HepG2 (cell line): ENCODE data around the gene AHNAK. TPM values are rescaled to one million over a fixed set of nuclear protein-coding genes. Genes with fewer than 3 reads are reported as not detected.

Source experiments
- ARNT ChIP-seq: fragments of 450-650 bp; IDR thresholded peaks from 2 replicates; pipeline ENCODE4 v1.6.1; 2017
- GMEB1 ChIP-seq: sonication (generic); formaldehyde crosslinking; IDR thresholded peaks from 2 replicates; pipeline ENCODE4 v1.5.1; 2020; ENCODE audit warnings: missing genetic modification reagents, mild to moderate bottlenecking, borderline replicate concordance
- PHF5A ChIP-seq: IDR thresholded peaks from one replicate; pipeline ENCODE4 v1.6.1; 2018; ENCODE audit warnings: low read depth, missing genetic modification reagents; ENCODE audit not compliant: unreplicated experiment
- POLR2AphosphoS2 ChIP-seq: IDR thresholded peaks from 2 replicates; pipeline ENCODE4 v1.6.1; 2011; ENCODE audit warnings: low read depth, low read length, improper control_type of control experiment
- RNF2 ChIP-seq: fragments of 450-650 bp; conservative IDR thresholded peaks from 2 replicates; pipeline ENCODE4 v1.6.1; 2016; ENCODE audit warnings: low read depth
- SMARCE1 ChIP-seq: fragments of 450-650 bp; IDR thresholded peaks from 2 replicates; pipeline ENCODE4 v1.6.1; 2017; ENCODE audit warnings: borderline replicate concordance
- TOPORS ChIP-seq: sonication (generic); formaldehyde crosslinking; IDR thresholded peaks from 2 replicates; pipeline ENCODE4 v1.8.0; 2023; ENCODE audit warnings: mild to moderate bottlenecking, missing genetic modification reagents
- YEATS4 ChIP-seq: sonication (generic); formaldehyde crosslinking; IDR thresholded peaks from 2 replicates; pipeline ENCODE4 v1.4.0; 2020; ENCODE audit warnings: missing genetic modification reagents, borderline replicate concordance
- ZBTB43 ChIP-seq: sonication (generic); formaldehyde crosslinking; conservative IDR thresholded peaks from 2 replicates; pipeline ENCODE4 v1.4.0; 2020; ENCODE audit warnings: missing genetic modification reagents
- ZNF317 ChIP-seq: sonication (generic); formaldehyde crosslinking; IDR thresholded peaks from 2 replicates; pipeline ENCODE4 v1.5.0; 2020; ENCODE audit warnings: mild to moderate bottlenecking, missing genetic modification reagents
- ZNF318 ChIP-seq: sonication (generic); formaldehyde crosslinking; IDR thresholded peaks from 2 replicates; pipeline ENCODE4 v1.4.0; 2020; ENCODE audit warnings: mild to moderate bottlenecking, missing genetic modification reagents
- ZNF430 ChIP-seq: sonication (generic); formaldehyde crosslinking; IDR thresholded peaks from 2 replicates; pipeline ENCODE4 v1.9.0; 2021; ENCODE audit warnings: mild to moderate bottlenecking, missing genetic modification reagents
- ZNF556 ChIP-seq: sonication (generic); formaldehyde crosslinking; IDR thresholded peaks from 2 replicates; pipeline ENCODE4 v1.4.0; 2020; ENCODE audit warnings: mild to moderate bottlenecking, missing genetic modification reagents, borderline replicate concordance
- ZZZ3 ChIP-seq: sonication (generic); formaldehyde crosslinking; IDR thresholded peaks from 2 replicates; pipeline ENCODE4 v1.4.0; 2020; ENCODE audit warnings: missing genetic modification reagents, mild to moderate bottlenecking, borderline replicate concordance
- polyA plus RNA-seq, 8 experiments: library from polyadenylated mRNA; depleted of rRNA in 3 of 8; stranded (reverse) in 7 of 8; unstranded in 1 of 8; fragments of >200 nt; fragmentation: Illumina TruSeq in 4 of 8; extraction: Trizol in 4 of 8; gene quantifications; 2 replicates each; pipeline versions ENCODE4 v1.2.1 to v1.2.3, GENCODE V29; 2011 to 2016; ENCODE audit warnings: low read depth in 4 of 8, missing spikeins in 1 of 8, mixed read lengths in 1 of 8; ENCODE audit not compliant: insufficient read depth in 1 of 8
- total RNA-seq, 5 experiments: library from RNA; depleted of rRNA; stranded (reverse); fragments of >200 nt; fragmentation: Illumina TruSeq; extraction: Trizol; gene quantifications; 2 replicates each; pipeline ENCODE4 v1.2.3, GENCODE V29; 2016; ENCODE audit warnings: low read depth in 1 of 5
- TF ChIP-seq, protein P1 (sequence below): sonication (generic); formaldehyde crosslinking; IDR thresholded peaks from 2 replicates; pipeline ENCODE4 v1.8.0; 2022; ENCODE audit warnings: missing genetic modification reagents, mild to moderate bottlenecking, moderate library complexity, borderline replicate concordance

Gene AHNAK
- total and polyA plus RNA-seq, 2 of the 13 experiments (the other 11 are each of a cell fraction or from before 2014, with no cell fraction given) = 23.4 to 25.0 TPM

- TF ChIP-seq YEATS4 (CRISPR knock-in tag) (no peak), SMARCE1 (no peak), PHF5A (CRISPR knock-in tag) (peak; percentile 45), TOPORS (CRISPR knock-in tag) (no peak), ZNF556 (CRISPR knock-in tag) (peak; percentile 59; the same call in 1 of the 2 replicates), ZBTB43 (CRISPR knock-in tag) (no peak), GMEB1 (CRISPR knock-in tag) (peak; percentile 22; the same call in 1 of the 2 replicates), ZNF318 (no peak), ZZZ3 (CRISPR knock-in tag) (no peak), POLR2AphosphoS2 (no peak), ARNT (no peak), ZNF430 (CRISPR knock-in tag) (no peak), ZNF317 (peak; percentile 86), RNF2 (no peak)
- TF ChIP-seq, protein P1, sequence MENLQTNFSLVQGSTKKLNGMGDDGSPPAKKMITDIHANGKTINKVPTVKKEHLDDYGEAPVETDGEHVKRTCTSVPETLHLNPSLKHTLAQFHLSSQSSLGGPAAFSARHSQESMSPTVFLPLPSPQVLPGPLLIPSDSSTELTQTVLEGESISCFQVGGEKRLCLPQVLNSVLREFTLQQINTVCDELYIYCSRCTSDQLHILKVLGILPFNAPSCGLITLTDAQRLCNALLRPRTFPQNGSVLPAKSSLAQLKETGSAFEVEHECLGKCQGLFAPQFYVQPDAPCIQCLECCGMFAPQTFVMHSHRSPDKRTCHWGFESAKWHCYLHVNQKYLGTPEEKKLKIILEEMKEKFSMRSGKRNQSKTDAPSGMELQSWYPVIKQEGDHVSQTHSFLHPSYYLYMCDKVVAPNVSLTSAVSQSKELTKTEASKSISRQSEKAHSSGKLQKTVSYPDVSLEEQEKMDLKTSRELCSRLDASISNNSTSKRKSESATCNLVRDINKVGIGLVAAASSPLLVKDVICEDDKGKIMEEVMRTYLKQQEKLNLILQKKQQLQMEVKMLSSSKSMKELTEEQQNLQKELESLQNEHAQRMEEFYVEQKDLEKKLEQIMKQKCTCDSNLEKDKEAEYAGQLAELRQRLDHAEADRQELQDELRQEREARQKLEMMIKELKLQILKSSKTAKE (CRISPR knock-in tag) = no peak
Measured at GRCh38 chr11:62560566-62561103, 14.0 kb upstream of the AHNAK start (continued).
